PC-9 (cell line): Measurements from ENCODE around the gene EYS. TPM values are rescaled to one million over a fixed set of nuclear protein-coding genes. Genes with fewer than 3 reads are reported as not detected.

Experiments
- BruUV-seq: library from RNA; stranded (reverse); fragments of 400-500 nt; replicated peaks from 2 replicates; lab custom pipeline; 2021; lab: Mats Ljungman, UMichigan
- CTCF ChIA-PET: fragments of 300-600 bp; sonication (Branson Sonifier 250); formaldehyde crosslinking; loops from one replicate; lab custom pipeline; 2022; ENCODE audit warnings: antibody characterized with exemption; lab: Charles Lee
- POLR2A ChIA-PET: fragments of 300-600 bp; sonication (Branson Sonifier 250); formaldehyde crosslinking; loops from one replicate; lab custom pipeline; 2022; ENCODE audit warnings: antibody characterized with exemption; ENCODE audit not compliant: unreplicated experiment; lab: Charles Lee
- DNase-seq, 2 experiments: peaks; one replicate each; pipeline versions ENCODE4 v3.0.0 to v3.0.0-alpha.2; 2015 to 2022; ENCODE audit warnings: mixed read lengths in 1 of 2
- H2AFZ ChIP-seq: fragments of 200-600 bp; sonication (generic); 2 replicates; pipeline ENCODE4 v1.8.1; 2017; ENCODE audit warnings: antibody characterized with exemption
- H3F3A ChIP-seq: fragments of 200-600 bp; sonication (generic); 2 replicates; pipeline ENCODE4 v1.8.1; 2017; ENCODE audit warnings: antibody characterized with exemption, mild to moderate bottlenecking, low read depth; ENCODE audit not compliant: insufficient read depth
- H3K27ac ChIP-seq: fragments of 200-600 bp; sonication (generic); 2 replicates; pipeline ENCODE4 v1.6.1; 2016; ENCODE audit warnings: mixed run types
- H3K27me3 ChIP-seq: fragments of 200-600 bp; sonication (generic); 2 replicates; pipeline ENCODE4 v1.6.1; 2016; ENCODE audit warnings: low read depth, mixed run types; ENCODE audit not compliant: insufficient read depth
- H3K36me3 ChIP-seq: fragments of 200-600 bp; sonication (generic); 2 replicates; pipeline ENCODE4 v1.6.1; 2016; ENCODE audit warnings: low read depth, mixed run types
- H3K4me1 ChIP-seq: fragments of 200-600 bp; sonication (generic); replicated peaks from 2 replicates; pipeline ENCODE4 v1.6.1; 2016; ENCODE audit warnings: mixed run types; ENCODE audit not compliant: insufficient read depth
- H3K4me2 ChIP-seq: fragments of 200-600 bp; sonication (generic); 2 replicates; pipeline ENCODE4 v1.6.1; 2017; ENCODE audit warnings: mixed run types
- H3K4me3 ChIP-seq: fragments of 200-600 bp; sonication (generic); 2 replicates; pipeline ENCODE4 v1.6.1; 2016; ENCODE audit warnings: mixed run types
- H3K79me2 ChIP-seq: fragments of 200-600 bp; sonication (generic); 2 replicates; pipeline ENCODE4 v1.6.1; 2017; ENCODE audit warnings: low read depth, mixed run types
- H3K9me2 ChIP-seq: fragments of 200-600 bp; sonication (generic); 2 replicates; pipeline ENCODE4 v1.8.1; 2017; ENCODE audit warnings: mild to moderate bottlenecking; ENCODE audit not compliant: insufficient read depth
- H3K9me3 ChIP-seq: fragments of 200-600 bp; sonication (generic); 2 replicates; pipeline ENCODE4 v1.8.1; 2016; ENCODE audit warnings: low read depth; ENCODE audit not compliant: insufficient read depth
- H4K20me1 ChIP-seq: fragments of 200-600 bp; sonication (generic); 2 replicates; pipeline ENCODE4 v1.8.1; 2017; ENCODE audit not compliant: insufficient read depth
- EZH2 ChIP-seq: fragments of 200-600 bp; sonication (generic); IDR thresholded peaks from 2 replicates; pipeline ENCODE4 v1.8.0; 2017; ENCODE audit warnings: antibody characterized with exemption, low read depth
- intact Hi-C: fragments of 100-400 bp; cut with micrococcal nuclease; formaldehyde crosslinking; loops from one replicate; pipeline ENCODE4 v1.10.0; 2022; ENCODE audit not compliant: unreplicated experiment
- total RNA-seq: library from RNA; stranded (reverse); gene quantifications from 2 replicates; pipeline ENCODE4 v1.2.3, GENCODE V29; 2021
- TF ChIP-seq, protein P1 (sequence below): fragments of 200-600 bp; sonication (generic); conservative IDR thresholded peaks from 2 replicates; pipeline ENCODE4 v1.6.1; 2017; ENCODE audit warnings: mixed run types, antibody characterized with exemption, mild to moderate bottlenecking, moderate library complexity

Gene EYS
- total RNA-seq, 1 experiment from 2014 or later: not detected

DNA sequence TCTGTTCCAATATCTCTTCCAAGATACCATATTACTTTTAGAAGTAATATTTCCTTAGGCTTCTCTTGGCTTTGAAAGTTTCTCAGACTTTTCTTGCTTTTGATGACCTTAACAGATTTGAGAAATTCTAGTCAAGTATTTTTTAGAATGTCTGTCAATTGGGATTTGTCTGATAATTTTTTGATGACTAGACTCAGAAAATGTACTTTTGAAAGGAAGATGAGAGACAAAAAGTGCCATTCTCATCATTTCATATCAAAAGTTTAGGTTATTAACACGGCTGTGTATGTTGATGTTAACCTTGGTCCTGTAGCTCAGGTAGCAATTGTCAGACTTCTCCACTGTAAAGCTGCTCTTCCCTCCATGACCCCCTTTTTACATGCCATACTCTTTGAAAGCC lies 651.5 kb downstream of the EYS start:
- Histone ChIP-seq H3K4me3 (no peak overlapping the region), H3K27ac (no peak overlapping the region), H3K9me3 (no peaks in the 10 kb centered on the region), H4K20me1 (no peaks in the 10 kb centered on the region), H3K27me3 (no peaks in the 10 kb centered on the region), H3K4me1 (no peaks in the 10 kb centered on the region), H3K79me2 (no peaks in the 10 kb centered on the region), H3K9me2 (no peaks in the 10 kb centered on the region), H3K4me2 (no peak overlapping the region), H2AFZ (no peak overlapping the region), H3F3A (no peaks in the 10 kb centered on the region), H3K36me3 (no peaks in the 10 kb centered on the region)
- intact Hi-C loops: no loop called here
- DNase-seq: no peak
- TF ChIP-seq, protein P1, sequence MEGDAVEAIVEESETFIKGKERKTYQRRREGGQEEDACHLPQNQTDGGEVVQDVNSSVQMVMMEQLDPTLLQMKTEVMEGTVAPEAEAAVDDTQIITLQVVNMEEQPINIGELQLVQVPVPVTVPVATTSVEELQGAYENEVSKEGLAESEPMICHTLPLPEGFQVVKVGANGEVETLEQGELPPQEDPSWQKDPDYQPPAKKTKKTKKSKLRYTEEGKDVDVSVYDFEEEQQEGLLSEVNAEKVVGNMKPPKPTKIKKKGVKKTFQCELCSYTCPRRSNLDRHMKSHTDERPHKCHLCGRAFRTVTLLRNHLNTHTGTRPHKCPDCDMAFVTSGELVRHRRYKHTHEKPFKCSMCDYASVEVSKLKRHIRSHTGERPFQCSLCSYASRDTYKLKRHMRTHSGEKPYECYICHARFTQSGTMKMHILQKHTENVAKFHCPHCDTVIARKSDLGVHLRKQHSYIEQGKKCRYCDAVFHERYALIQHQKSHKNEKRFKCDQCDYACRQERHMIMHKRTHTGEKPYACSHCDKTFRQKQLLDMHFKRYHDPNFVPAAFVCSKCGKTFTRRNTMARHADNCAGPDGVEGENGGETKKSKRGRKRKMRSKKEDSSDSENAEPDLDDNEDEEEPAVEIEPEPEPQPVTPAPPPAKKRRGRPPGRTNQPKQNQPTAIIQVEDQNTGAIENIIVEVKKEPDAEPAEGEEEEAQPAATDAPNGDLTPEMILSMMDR: no peak
- no peak for TF ChIP-seq EZH2
- ChIA-PET CTCF (no interaction called here), POLR2A (no interaction called here)
- BruUV-seq: no TSS peak

DNA sequence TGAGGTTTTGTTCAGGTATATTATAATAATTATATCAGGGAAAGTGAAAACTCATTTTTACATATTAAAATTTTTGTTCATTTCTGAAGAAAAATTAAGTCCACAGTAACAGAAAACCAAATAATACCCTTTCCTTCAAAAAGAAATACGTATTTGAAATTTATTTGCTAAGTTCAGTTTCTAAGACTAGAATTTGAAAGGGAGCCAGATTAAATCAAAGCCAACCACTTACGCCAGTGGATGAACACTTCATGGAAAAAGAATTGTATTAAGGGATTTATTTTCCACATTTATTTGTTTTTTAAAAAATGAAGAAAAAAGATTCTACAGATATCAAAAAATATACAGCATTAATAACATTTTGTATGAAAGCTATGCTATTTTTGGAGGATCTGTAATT lies 654.4 kb downstream of the EYS start:
- Histone ChIP-seq H3F3A (no peaks in the 10 kb centered on the region), H3K4me2 (no peak overlapping the region), H3K79me2 (no peaks in the 10 kb centered on the region), H3K9me2 (no peaks in the 10 kb centered on the region), H3K27ac (no peak overlapping the region), H2AFZ (no peak overlapping the region), H3K27me3 (no peaks in the 10 kb centered on the region), H3K4me3 (no peak overlapping the region), H4K20me1 (no peaks in the 10 kb centered on the region), H3K36me3 (no peaks in the 10 kb centered on the region), H3K4me1 (no peaks in the 10 kb centered on the region), H3K9me3 (no peaks in the 10 kb centered on the region)
- no TSS peak for BruUV-seq
- intact Hi-C loops: no loop called here
- DNase-seq: no peak
- CTCF ChIA-PET: no interaction called here
- POLR2A ChIA-PET: no interaction called here
- TF ChIP-seq, protein P1: no peak
- TF ChIP-seq EZH2: no peak

GRCh38 chr6:65045801-65046200 lies 661.2 kb downstream of the EYS start:
- H3K9me3 ChIP-seq: no peaks in the 10 kb centered on the region
- H3K4me3 ChIP-seq: no peak overlapping the region
- no peaks in the 10 kb centered on the region for H3K4me1 ChIP-seq
- no peak for TF ChIP-seq EZH2
- TF ChIP-seq, protein P1: no peak
- no peaks in the 10 kb centered on the region for H3F3A ChIP-seq
- no peaks in the 10 kb centered on the region for H4K20me1 ChIP-seq
- H3K9me2 ChIP-seq: no peaks in the 10 kb centered on the region
- no peak overlapping the region for H3K27ac ChIP-seq
- no TSS peak for BruUV-seq
- no peak for DNase-seq
- no peaks in the 10 kb centered on the region for H3K36me3 ChIP-seq
- no peak overlapping the region for H2AFZ ChIP-seq
- POLR2A ChIA-PET: no interaction called here
- H3K79me2 ChIP-seq: no peaks in the 10 kb centered on the region
- intact Hi-C loops: no loop called here
- H3K27me3 ChIP-seq: no peaks in the 10 kb centered on the region
- H3K4me2 ChIP-seq: no peak overlapping the region
- CTCF ChIA-PET: no interaction called here
